Neural progenitor cell (in vitro differentiated cells): ENCODE results near the gene TMEM82. TPM values are rescaled to one million over a fixed set of nuclear protein-coding genes. Genes with fewer than 3 reads are reported as not detected.
A peak's percentile ranks its signal among the peaks of the same experiment; 100 is the strongest.

Experiments
- DNase-seq: peaks from one replicate; pipeline ENCODE4 v3.0.0-alpha.2; 2016; ENCODE audit warnings: low spot score
- H2AFZ ChIP-seq: fragments of 200-600 bp; sonication (generic); replicated peaks from 2 replicates; pipeline ENCODE4 v1.6.1; 2016; ENCODE audit warnings: antibody characterized with exemption
- H3F3A ChIP-seq: fragments of 200-600 bp; sonication (generic); 2 replicates; pipeline ENCODE4 v1.6.1; 2016; ENCODE audit warnings: antibody characterized with exemption, low read depth
- H3K27ac ChIP-seq: fragments of 200-600 bp; sonication (generic); 2 replicates; pipeline ENCODE4 v1.5.1; 2016; ENCODE audit warnings: mild to moderate bottlenecking
- H3K27me3 ChIP-seq: fragments of 200-600 bp; sonication (generic); 2 replicates; pipeline ENCODE4 v1.6.1; 2016; ENCODE audit warnings: mild to moderate bottlenecking, moderate library complexity
- H3K36me3 ChIP-seq: fragments of 200-600 bp; sonication (generic); 2 replicates; pipeline ENCODE4 v1.5.1; 2016
- H3K4me1 ChIP-seq: fragments of 200-600 bp; sonication (generic); 2 replicates; pipeline ENCODE4 v1.6.1; 2016; ENCODE audit warnings: mixed run types
- H3K4me2 ChIP-seq: fragments of 200-600 bp; sonication (generic); 2 replicates; pipeline ENCODE4 v1.6.1; 2016
- H3K4me3 ChIP-seq: fragments of 200-600 bp; sonication (generic); 2 replicates; pipeline ENCODE4 v1.5.1; 2016
- H3K79me2 ChIP-seq: fragments of 200-600 bp; sonication (generic); 2 replicates; pipeline ENCODE4 v1.6.1; 2016; ENCODE audit warnings: low read depth
- H3K9ac ChIP-seq: fragments of 200-600 bp; sonication (generic); 2 replicates; pipeline ENCODE4 v1.6.1; 2016
- H3K9me3 ChIP-seq: fragments of 200-600 bp; sonication (generic); 2 replicates; pipeline ENCODE4 v1.5.1; 2016; ENCODE audit warnings: low read depth
- H4K20me1 ChIP-seq: fragments of 200-600 bp; sonication (generic); 2 replicates; pipeline ENCODE4 v1.6.1; 2016; ENCODE audit warnings: low read depth
- H3K27ac Mint-ChIP-seq: 3 replicates; pipeline ENCODE4 v1.8.0; 2021; ENCODE audit warnings: mixed read lengths
- H3K27me3 Mint-ChIP-seq: 2 replicates; pipeline ENCODE4 v1.8.0; 2022; ENCODE audit warnings: low read depth, mild to moderate bottlenecking, inconsistent platforms, moderate library complexity, mixed read lengths; ENCODE audit not compliant: insufficient read depth
- H3K36me3 Mint-ChIP-seq: 3 replicates; pipeline ENCODE4 v1.8.0; 2021; ENCODE audit warnings: mixed read lengths
- H3K4me1 Mint-ChIP-seq: 3 replicates; pipeline ENCODE4 v1.8.0; 2021; ENCODE audit warnings: mixed read lengths
- H3K4me3 Mint-ChIP-seq: 3 replicates; pipeline ENCODE4 v1.8.0; 2021; ENCODE audit warnings: mild to moderate bottlenecking, moderate library complexity, mixed read lengths
- H3K9me3 Mint-ChIP-seq: 3 replicates; pipeline ENCODE4 v1.8.0; 2020; ENCODE audit warnings: mixed read lengths
- EZH2 ChIP-seq: fragments of 200-600 bp; sonication (generic); IDR thresholded peaks from 2 replicates; pipeline ENCODE4 v1.6.1; 2017; ENCODE audit warnings: antibody characterized with exemption, mild to moderate bottlenecking, moderate library complexity
- EZH2phosphoT487 ChIP-seq: fragments of 200-600 bp; sonication (generic); IDR thresholded peaks from 2 replicates; pipeline ENCODE4 v1.6.1; 2017; ENCODE audit warnings: antibody characterized with exemption
- total RNA-seq: library from RNA; depleted of rRNA; stranded (reverse); fragments of >200 nt; gene quantifications from 2 replicates; pipeline ENCODE4 v1.2.3, GENCODE V29; 2015; ENCODE audit warnings: low replicate concordance
- TF ChIP-seq, protein P1 (sequence below): fragments of 200-600 bp; sonication (generic); IDR thresholded peaks from 2 replicates; pipeline ENCODE4 v1.5.1; 2017; ENCODE audit warnings: antibody characterized with exemption, mild to moderate bottlenecking

Gene TMEM82
- total RNA-seq, 1 donor from 2014 or later: not detected

DNA sequence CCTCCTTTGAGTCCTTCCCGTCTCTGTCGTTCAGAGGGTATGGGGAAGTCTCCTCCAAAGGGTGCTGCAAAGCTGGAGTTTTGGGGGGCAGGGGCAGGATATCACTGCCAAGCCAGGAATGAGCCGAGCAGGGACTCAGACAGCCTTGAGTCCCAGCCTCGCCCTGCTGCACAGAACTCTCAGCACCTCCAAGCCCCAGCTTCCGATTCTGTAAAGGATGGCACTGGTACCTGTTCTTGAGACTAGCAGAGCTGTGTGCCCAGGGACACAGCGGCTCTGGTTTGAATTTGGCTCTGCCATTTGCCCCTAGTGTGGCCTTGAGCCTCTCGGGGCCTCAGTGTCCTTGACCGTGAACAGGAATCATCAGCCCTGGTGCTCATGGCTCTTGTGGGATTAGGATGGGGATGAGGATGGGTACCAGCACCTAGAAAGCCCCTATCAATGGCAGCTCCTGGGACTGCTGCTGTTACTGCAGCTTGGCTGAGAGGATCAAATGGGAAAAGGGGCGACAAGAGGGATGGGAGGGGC is 14.8 kb downstream of the TMEM82 start:
- no peak overlapping the region for H3K4me3 ChIP-seq
- no peaks in the 10 kb centered on the region for H3K79me2 ChIP-seq
- TF ChIP-seq EZH2 (no peak), EZH2phosphoT487 (no peak)
- TF ChIP-seq, protein P1, sequence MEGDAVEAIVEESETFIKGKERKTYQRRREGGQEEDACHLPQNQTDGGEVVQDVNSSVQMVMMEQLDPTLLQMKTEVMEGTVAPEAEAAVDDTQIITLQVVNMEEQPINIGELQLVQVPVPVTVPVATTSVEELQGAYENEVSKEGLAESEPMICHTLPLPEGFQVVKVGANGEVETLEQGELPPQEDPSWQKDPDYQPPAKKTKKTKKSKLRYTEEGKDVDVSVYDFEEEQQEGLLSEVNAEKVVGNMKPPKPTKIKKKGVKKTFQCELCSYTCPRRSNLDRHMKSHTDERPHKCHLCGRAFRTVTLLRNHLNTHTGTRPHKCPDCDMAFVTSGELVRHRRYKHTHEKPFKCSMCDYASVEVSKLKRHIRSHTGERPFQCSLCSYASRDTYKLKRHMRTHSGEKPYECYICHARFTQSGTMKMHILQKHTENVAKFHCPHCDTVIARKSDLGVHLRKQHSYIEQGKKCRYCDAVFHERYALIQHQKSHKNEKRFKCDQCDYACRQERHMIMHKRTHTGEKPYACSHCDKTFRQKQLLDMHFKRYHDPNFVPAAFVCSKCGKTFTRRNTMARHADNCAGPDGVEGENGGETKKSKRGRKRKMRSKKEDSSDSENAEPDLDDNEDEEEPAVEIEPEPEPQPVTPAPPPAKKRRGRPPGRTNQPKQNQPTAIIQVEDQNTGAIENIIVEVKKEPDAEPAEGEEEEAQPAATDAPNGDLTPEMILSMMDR: no peak
- peaks cover 61% of the 10 kb centered on the region for H3F3A ChIP-seq
- DNase-seq: no peak
- H3K27me3 Mint-ChIP-seq: peaks cover 20% of the 10 kb centered on the region
- H3K9ac ChIP-seq: no peak overlapping the region
- H4K20me1 ChIP-seq: peaks cover 21% of the 10 kb centered on the region
- H3K36me3 ChIP-seq: no peaks in the 10 kb centered on the region
- no peaks in the 10 kb centered on the region for H3K36me3 Mint-ChIP-seq
- peak overlapping the region; percentile 99 for H3K4me2 ChIP-seq
- peaks cover 54% of the 10 kb centered on the region for H3K4me1 ChIP-seq
- no peaks in the 10 kb centered on the region for H3K9me3 ChIP-seq
- H3K4me3 Mint-ChIP-seq: peak overlapping the region; percentile 74
- no peak overlapping the region for H2AFZ ChIP-seq
- H3K4me1 Mint-ChIP-seq: peaks cover 36% of the 10 kb centered on the region
- no peak overlapping the region for H3K27ac Mint-ChIP-seq
- peaks cover 55% of the 10 kb centered on the region for H3K27me3 ChIP-seq
- no peak overlapping the region for H3K27ac ChIP-seq
- H3K9me3 Mint-ChIP-seq: no peaks in the 10 kb centered on the region

DNA sequence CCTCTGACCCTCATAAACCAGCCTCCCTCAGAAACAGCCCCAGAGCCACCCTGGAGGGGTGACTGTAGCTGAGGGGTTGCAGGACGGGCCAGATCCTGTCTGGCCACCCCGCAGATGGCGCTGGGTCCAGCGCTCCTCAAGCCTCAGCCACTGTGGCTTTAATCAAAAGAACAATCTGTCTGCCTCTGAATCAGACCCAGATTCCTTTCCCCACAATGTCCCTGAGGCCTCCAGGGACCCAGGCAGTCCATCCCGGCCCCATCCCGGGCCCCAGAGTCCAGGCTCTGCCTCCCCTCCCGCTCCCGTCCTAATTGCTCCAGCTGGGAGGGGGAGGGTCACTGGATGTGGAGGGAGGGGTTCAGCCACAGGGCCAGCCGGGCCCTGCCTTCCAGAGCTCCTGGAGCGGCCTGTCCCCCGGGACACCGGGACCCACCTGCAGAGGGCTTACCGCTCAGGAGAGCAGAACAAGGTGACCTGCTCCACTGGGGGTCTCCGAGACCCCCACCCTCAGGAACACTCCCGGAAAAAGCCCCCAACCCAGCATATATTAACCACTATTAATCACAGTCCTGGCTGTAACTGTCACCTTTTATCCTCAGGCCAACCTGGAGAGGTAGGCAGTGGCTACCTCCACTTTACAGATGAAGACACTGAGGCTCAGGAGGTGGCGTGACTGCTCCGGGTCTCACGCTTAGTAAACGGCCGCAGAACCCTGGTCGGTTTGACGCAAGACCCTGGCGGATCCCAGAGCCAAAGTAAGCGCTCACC is 15.5 kb downstream of the TMEM82 start:
- peak overlapping the region; percentile 46 for H3K27ac Mint-ChIP-seq

DNA sequence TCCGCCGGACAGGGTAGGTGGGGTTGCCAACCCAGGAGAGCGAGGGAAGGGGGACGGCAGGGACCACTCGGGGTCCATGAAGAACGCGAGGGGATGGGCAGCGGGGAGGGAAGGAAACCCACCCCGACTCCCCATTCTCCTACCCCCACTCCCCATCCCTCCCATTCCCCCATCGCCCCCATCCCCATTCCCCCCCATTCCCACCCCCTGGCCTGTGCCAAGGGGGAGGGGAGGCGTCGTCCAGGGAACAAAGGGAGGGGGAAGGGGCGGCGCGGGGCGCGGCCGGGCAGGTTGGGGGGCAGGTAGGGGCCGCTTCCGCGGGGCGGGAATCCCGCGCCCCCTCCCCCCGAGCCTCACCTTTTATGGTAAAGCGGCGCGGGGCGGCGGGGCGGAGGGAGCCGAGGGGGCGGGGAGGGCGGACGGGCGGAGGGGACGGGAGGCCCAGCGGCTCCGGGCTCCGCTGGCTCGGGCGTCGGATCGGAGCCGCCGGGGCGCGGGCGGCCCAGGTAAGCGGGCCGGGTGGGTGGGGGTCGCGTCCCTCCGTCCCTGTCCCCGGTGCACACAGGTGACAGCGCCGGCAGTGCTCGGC is 16.1 kb downstream of the TMEM82 start, which contains the start of gene FBLIM1:
Gene FBLIM1, plus strand, starts transcription at position 453 of the 589 bp plus-strand sequence. CDS start 6,189 bp downstream, outside the sequence.
- Histone ChIP-seq H3K79me2 (no peaks in the 10 kb centered on the region), H3K4me3 (peak within 1 kb of the TSS; percentile 89), H3K9me3 (no peaks in the 10 kb centered on the region), H3K27me3 (peaks cover 55% of the 10 kb centered on the region), H3F3A (peaks cover 61% of the 10 kb centered on the region), H4K20me1 (peaks cover 21% of the 10 kb centered on the region), H3K27ac (no peak within 1 kb of the TSS), H3K9ac (no peak within 1 kb of the TSS), H2AFZ (peak within 1 kb of the TSS; percentile 79), H3K36me3 (no peaks in the 10 kb centered on the region), H3K4me2 (peak within 1 kb of the TSS; percentile 99), H3K4me1 (peaks cover 54% of the 10 kb centered on the region)
- Mint-ChIP-seq H3K9me3 (no peaks in the 10 kb centered on the region), H3K27me3 (peaks cover 21% of the 10 kb centered on the region), H3K4me3 (peak within 1 kb of the TSS; percentile 86), H3K36me3 (no peaks in the 10 kb centered on the region), H3K4me1 (peaks cover 38% of the 10 kb centered on the region), H3K27ac (peak within 1 kb of the TSS; percentile 46)
- no peak for TF ChIP-seq EZH2
- TF ChIP-seq, protein P1: no peak
- TF ChIP-seq EZH2phosphoT487: no peak
- peak; percentile 72 for DNase-seq

More for the DNA sequence above, 15.5 kb downstream of the TMEM82 start:
- peak overlapping the region; percentile 85 for H3K4me3 Mint-ChIP-seq
- peaks cover 20% of the 10 kb centered on the region for H3K27me3 Mint-ChIP-seq
- H3K27me3 ChIP-seq: peaks cover 55% of the 10 kb centered on the region
- peaks cover 61% of the 10 kb centered on the region for H3F3A ChIP-seq
- H3K9ac ChIP-seq: no peak overlapping the region
- H3K9me3 Mint-ChIP-seq: no peaks in the 10 kb centered on the region
- peak overlapping the region; percentile 99 for H3K4me2 ChIP-seq
- peaks cover 54% of the 10 kb centered on the region for H3K4me1 ChIP-seq
- peak overlapping the region; percentile 89 for H3K4me3 ChIP-seq
- TF ChIP-seq, protein P1: no peak
- no peak for TF ChIP-seq EZH2phosphoT487
- TF ChIP-seq EZH2: no peak
- H3K36me3 ChIP-seq: no peaks in the 10 kb centered on the region
- no peaks in the 10 kb centered on the region for H3K79me2 ChIP-seq
- no peaks in the 10 kb centered on the region for H3K9me3 ChIP-seq
- H4K20me1 ChIP-seq: peaks cover 21% of the 10 kb centered on the region
- no peak overlapping the region for H3K27ac ChIP-seq
- no peaks in the 10 kb centered on the region for H3K36me3 Mint-ChIP-seq
- DNase-seq: peak; percentile 73
- peak overlapping the region; percentile 79 for H2AFZ ChIP-seq
- peaks cover 38% of the 10 kb centered on the region for H3K4me1 Mint-ChIP-seq
